T-helper 2 cell treated with Interferon-gamma antibody and Interleukin-4, amounts not matched to agents 100 ng/mL and 5 ng/mL, for 36 hours (primary cell): ENCODE data around the gene SLC39A13. TPM values are rescaled to one million over a fixed set of nuclear protein-coding genes. Genes with fewer than 3 reads are reported as not detected.

Experiments used
- intact Hi-C: fragments of 100-400 bp; cut with micrococcal nuclease; formaldehyde crosslinking; loops from one replicate; pipeline ENCODE4 v1.15.1; 2023
- total RNA-seq: library from RNA; stranded (reverse); gene quantifications from 2 replicates; pipeline ENCODE4 v1.2.3, GENCODE V29; 2022

Gene SLC39A13
- total RNA-seq, 1 donor from 2014 or later = 20.2 TPM

- intact Hi-C loops = no loop called here
These were observed 25.3 kb upstream of the SLC39A13 start for GRCh38 chr11:47383071-47383470.

GRCh38 chr11:47384498-47384897, 23.9 kb upstream of the SLC39A13 start:
- intact Hi-C loops = no loop called here

- intact Hi-C loops = no loop called here
These were observed 20.3 kb upstream of the SLC39A13 start for GRCh38 chr11:47387944-47388696.

DNA sequence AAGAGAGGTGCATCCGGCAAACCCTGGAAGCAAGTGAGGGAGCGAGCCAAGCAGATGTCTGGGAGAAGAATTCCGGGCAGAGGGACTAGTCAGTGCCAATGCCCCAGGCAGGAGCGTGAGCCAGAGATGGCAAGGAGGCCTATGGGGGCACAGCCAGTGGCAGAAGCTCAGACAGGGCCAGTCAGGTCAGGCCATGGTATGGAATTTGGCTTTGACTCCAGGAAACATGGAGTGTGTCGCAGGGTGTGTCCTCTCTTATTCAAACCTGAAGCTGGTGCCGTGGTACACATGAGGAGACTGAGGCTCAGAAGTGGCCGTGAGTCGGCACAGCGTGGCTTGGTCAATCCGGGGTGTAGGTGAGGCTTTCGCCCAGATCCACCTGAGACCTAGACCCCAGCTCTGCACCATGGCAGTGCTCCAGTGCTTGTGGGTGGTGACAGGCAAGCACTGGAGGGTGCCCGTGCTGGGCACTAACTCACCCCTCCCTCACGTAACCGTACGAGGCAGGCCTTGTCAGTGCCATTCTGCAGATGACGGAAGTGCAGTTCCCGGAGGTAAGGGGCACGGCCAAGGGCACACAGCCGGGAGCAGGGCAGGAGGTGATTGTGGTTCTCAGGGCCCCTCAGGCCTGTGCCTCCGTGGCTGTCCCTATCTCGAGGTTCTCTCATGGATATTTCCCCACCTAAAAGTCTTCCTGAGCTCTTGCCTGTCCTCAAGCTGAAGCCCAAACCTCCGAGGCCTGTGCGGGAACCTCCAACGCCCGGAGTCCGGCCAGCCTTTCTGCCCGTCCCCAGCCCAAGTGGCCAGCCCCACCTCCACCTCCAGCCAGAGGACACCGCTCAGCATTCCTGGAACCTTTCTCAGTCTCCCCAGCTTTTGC, 19.5 kb upstream of the SLC39A13 start:
- intact Hi-C loops = no loop called here

DNA sequence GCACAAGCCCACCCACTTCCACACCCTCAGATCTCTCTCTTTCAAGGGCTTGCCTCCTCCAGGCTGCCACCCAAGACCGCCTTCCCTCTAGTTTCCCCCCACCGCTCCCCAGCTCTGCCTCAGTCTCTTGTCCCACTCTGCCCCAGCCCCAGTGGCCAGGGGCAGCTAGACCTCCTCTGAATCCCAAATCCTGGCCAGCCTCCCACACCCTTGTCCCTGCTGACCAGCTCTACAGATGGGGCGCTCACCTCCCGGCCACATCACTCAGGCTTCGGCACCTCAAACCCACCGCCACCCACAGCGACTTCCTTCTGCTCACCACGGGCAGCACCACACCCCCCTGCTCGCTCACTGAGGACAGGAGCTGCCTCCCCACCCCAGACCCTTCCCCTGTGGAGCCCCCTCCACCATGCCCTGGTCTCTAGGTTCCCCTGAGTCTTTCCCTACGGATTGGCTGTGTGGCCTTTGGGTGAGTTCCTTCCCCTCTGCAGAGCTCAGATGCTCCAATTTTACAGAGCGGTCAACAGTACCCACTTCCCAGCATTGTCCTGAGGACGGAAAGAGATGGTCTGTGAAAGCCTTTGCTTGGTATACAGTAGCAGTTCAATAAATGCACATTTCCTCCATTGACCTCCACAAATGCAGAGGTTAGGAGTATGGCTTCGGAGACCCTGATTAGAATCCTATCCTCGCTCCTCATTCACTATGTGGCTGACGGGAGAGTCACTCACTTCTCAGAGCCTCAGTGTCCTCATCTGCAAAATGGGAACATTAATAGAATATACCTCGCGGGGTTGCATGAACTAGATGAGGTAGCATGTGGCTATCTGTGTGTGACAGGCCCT, 18.6 kb upstream of the SLC39A13 start:
- intact Hi-C loops = no loop called here

DNA sequence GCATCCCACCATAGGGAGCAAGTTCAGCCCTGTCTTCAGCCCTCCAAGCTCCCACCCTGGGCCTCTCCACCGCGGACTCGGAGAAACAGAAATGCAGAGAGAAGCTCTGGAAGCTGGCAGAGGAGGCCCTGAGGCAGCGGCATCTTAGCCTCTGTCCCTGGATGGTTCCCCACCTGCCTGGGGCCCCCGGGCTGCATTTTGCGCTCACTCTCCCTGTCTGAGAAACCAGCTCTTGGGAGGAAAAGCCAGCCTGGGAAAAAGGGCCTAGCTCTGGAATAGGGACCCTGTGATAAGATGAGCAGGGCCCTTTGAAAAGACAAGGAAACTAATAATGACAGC, 18.0 kb upstream of the SLC39A13 start:
- intact Hi-C loops = no loop called here

- intact Hi-C loops = no loop called here
These were observed 17.3 kb upstream of the SLC39A13 start for GRCh38 chr11:47391077-47391583.

DNA sequence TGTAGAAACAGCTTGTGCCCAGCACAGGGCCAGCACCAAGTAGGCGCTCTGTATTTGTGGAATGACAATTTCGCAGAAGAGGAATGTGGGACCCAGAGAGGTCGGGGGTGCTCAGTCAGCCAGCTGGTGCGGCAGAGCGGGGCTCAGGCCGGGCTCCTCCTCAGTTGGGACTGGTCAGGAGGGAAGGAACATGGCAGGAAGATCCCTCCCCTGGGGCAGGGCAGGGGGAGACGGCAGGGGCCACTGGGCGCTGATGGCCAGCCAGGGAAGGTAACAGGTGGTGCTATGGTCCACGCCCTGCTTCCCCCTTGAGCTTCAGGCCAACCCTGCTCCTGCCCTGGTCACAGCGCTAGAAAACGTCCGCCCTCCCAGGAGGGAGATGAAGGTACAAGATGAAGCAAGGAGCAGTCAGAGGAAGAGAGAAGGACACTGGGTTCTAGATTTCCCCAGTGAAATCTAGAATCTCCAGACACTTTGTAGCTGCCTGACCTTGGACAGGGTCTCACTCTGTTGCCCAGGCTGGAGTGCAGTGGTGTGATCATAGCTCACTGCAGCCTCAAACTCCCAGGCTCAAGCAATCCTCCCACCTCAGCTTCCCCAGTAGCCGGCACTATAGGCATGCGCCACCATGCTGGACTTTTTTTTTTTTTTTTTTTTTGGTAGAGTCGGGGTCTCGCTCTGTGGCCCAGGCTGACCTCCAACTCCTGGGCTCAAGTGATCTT, 16.5 kb upstream of the SLC39A13 start:
- intact Hi-C loops = no loop called here

DNA sequence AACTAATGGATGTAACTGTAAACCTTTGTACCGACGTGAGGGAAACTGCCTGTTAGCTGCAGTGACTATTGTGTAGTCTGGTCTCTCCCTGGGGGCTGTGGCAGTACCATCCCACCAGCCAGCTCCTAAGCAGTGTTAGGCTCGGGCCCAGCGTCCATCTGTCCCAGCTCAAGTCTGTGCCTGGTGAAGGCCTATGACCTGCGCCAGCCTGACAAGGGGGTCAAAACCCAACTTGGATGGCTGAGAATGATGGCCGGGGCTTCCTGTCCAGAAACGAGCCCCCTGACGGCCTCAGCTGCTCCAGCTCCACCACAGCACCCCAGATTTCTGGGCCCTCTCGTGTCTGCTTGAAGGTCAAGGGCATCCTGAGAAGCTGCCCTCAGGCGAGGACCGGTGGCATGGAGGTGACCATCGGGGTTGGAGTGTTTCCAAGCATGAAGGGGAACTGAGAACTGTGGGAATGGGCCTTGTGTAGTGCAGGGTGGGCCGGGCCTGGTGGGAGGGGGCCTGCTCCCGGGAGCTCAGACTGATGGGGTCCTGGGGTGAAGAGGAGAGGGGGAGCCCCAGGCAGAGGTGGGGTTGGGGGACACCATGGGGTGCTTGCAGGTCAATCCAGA, 15.7 kb upstream of the SLC39A13 start:
- intact Hi-C loops = no loop called here

- intact Hi-C loops = loop anchor here (1.0 kb wide), 1 partner anchor 15 kb away; the partner anchor contains the start of gene SLC39A13
These were observed 15.0 kb upstream of the SLC39A13 start for GRCh38 chr11:47393163-47394049.

GRCh38 chr11:47394050-47394321, 14.4 kb upstream of the SLC39A13 start:
- intact Hi-C loops = loop anchor here (1.0 kb wide), 1 partner anchor 14 kb away; the partner anchor contains the start of gene SLC39A13

DNA sequence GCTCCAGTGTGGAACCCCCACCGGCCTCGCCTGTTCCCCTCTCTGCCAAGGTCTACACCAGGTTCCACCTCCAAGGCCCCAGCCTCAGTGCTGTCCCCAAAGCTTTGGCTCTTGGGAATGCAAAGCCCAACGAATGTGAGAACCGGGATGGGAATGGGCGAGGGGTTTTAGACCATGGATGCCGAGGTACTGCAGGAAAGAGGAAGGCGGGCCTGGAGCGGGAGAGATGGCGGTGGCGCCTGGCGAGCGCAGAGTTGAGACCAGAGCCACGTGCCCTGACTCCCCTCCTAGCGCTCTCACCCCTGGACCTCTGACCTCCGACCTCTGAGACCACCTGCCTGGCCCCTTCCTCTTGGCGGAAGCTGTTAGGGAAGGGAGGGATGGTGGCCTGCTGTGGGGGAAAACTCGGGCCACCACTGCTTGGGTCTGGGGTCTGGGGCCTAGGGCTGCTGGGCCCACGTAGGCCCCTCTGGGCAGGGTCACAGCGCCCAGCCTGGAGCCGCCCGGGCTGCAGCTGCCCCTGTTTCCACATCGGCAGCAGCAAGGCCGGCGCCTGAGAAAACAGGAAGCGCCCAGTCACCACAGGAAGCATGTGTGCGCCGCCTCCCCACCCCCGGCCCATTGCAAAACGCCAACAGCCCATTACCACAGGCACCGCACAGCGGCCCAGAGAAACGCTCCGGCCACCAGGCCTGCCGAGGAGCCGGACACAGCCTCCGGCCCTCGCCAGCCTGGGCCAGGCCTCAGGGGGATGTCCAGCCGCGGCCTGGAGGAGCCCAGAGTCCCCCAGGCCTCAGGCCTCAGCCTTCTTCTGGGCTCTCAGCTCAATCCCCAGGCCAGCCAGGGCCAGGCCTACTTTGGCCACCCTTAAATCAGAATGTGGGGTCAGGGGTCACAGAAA, 13.8 kb upstream of the SLC39A13 start:
- intact Hi-C loops = loop anchor here (1.0 kb wide), 1 partner anchor 14 kb away; the partner anchor contains the start of gene SLC39A13

GRCh38 chr11:47395223-47396048, 13.0 kb upstream of the SLC39A13 start:
- intact Hi-C loops = no loop called here

GRCh38 chr11:47396049-47396320, 12.4 kb upstream of the SLC39A13 start:
- intact Hi-C loops = no loop called here

GRCh38 chr11:47398011-47398410, 10.4 kb upstream of the SLC39A13 start:
- intact Hi-C loops = no loop called here

DNA sequence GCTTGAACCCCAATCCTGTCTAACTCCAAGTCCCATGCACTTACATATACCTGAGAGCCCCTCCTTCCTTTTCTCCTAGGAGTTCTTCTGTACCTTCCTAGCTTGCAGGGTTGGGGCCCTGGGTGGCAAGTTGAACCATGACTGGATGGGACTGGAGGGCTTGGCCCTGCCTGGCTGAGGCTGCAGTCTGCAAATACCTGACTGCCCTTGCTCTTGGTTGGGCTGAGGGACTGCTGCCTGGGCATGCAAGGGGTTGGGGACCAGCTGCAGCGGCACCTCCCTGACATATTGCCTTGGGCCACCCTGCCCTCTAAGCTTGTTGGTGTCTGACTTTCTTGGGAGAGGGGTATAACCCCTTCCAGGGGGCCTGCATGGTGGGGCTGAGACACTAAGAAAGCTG, 9.8 kb upstream of the SLC39A13 start:
- intact Hi-C loops = no loop called here

GRCh38 chr11:47399860-47400767, 8.3 kb upstream of the SLC39A13 start:
- intact Hi-C loops = no loop called here
